ENCODE measurements around the gene TRPM3. TPM values are rescaled to one million over a fixed set of nuclear protein-coding genes. Genes with fewer than 3 reads are reported as not detected.

TRPM3 gene
- total RNA-seq, 3 donors from 2014 or later (not counting 1 experiment from before 2014, with no cell fraction given), result not detected

DNA sequence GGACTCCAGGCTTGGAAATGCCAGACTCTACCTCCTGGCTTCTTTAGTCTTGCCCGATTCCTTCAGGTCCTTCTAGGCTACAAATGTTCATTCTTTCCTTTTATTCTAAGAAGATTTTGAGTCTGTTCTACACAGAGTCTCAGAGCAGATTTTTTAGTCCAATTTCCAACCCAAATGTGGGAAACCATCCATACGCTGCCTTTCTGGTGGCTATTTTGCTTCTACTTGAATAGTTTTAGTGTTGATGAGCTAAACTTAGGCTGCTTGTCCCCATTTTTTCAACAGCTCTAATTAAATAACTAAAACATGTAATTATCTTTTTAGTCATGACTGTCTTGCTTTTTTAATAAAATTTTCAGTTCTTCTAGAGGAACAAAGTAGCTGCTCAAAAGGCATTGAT, 594.5 kb downstream of the TRPM3 start:
- H3K27ac Mint-ChIP-seq, result no peak overlapping the region
- 100% methylated on average over 1 of the region's 2 CpGs for WGBS (ENCODE audit: insufficient coverage)
- intact Hi-C loops (cut with micrococcal nuclease), result no loop called here

DNA sequence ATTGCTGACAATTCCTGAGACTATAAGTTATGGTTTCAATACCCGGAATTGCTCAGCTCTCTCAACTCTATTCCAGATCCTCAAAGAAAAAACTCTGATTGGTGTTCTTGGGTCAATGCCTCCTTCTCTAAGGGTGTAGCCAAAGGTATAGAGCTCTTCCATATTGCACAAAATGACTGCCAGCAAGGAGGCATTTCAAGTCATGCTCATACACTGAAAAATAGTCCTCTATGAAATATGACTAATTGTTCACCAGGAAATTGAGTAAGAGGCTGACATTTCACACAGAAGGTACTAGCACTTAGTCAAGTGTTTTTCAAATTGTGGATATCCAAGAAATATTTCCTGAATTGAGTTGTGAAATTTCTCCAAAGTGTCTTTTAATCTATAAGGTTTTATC, 595.9 kb downstream of the TRPM3 start:
- Mint-ChIP-seq H3K9me3 (no peaks in the 10 kb centered on the region), H3K27me3 (ENCODE audit: low read depth in 2 of 2) (peaks cover 5 to 13% of the 10 kb centered on the region in 2 donors), H3K4me1 (no peaks in the 10 kb centered on the region), H3K36me3 (no peaks in the 10 kb centered on the region), H3K27ac (no peak overlapping the region), H3K4me3 (no peak overlapping the region)
- H3K36me3 ChIP-seq (ENCODE audit: control insufficient read depth, insufficient read depth, low read length), result no peaks in the 10 kb centered on the region
- no peak for TF ChIP-seq CTCF (IDR thresholded peaks at IDR 0.05)
- no peaks in the 10 kb centered on the region for H3K4me1 ChIP-seq (ENCODE audit: control insufficient read depth, insufficient read depth, low read length)
- no peaks in the 10 kb centered on the region for H3K9me3 ChIP-seq (ENCODE audit: control insufficient read depth, insufficient read depth, low read length)
- no peak overlapping the region for H3K4me3 ChIP-seq (ENCODE audit: low read length)
- H3K27me3 ChIP-seq (ENCODE audit: control insufficient read depth, insufficient read depth, low read length), result no peaks in the 10 kb centered on the region
- ATAC-seq (no peak), DNase-seq (no peak)
- intact Hi-C loops (cut with micrococcal nuclease), result no loop called here
- H3K27ac ChIP-seq (ENCODE audit: low read length), result no peak overlapping the region
- WGBS (ENCODE audit: insufficient coverage), result 88% methylated on average over 1 of the region's 1 CpG

More for the DNA sequence above, 594.5 kb downstream of the TRPM3 start:
- Mint-ChIP-seq H3K4me3 (no peak overlapping the region), H3K27me3 (ENCODE audit: low read depth in 2 of 2) (peaks cover 5 to 12% of the 10 kb centered on the region in 2 donors), H3K4me1 (no peaks in the 10 kb centered on the region), H3K36me3 (no peaks in the 10 kb centered on the region), H3K9me3 (no peaks in the 10 kb centered on the region)
- Histone ChIP-seq H3K4me1 (ENCODE audit: control insufficient read depth, insufficient read depth, low read length) (no peaks in the 10 kb centered on the region), H3K27ac (ENCODE audit: low read length) (no peak overlapping the region), H3K9me3 (ENCODE audit: control insufficient read depth, insufficient read depth, low read length) (no peaks in the 10 kb centered on the region), H3K27me3 (ENCODE audit: control insufficient read depth, insufficient read depth, low read length) (no peaks in the 10 kb centered on the region), H3K36me3 (ENCODE audit: control insufficient read depth, insufficient read depth, low read length) (no peaks in the 10 kb centered on the region), H3K4me3 (ENCODE audit: low read length) (no peak overlapping the region)
- DNase-seq (no peak), ATAC-seq (no peak)
- TF ChIP-seq CTCF (IDR thresholded peaks at IDR 0.05), result no peak

GRCh38 chr9:70519912-70520724, 601.3 kb downstream of the TRPM3 start:
- no peak for TF ChIP-seq CTCF (IDR thresholded peaks at IDR 0.05)
- H3K4me3 ChIP-seq (ENCODE audit: low read length), result no peak overlapping the region
- no peak for ATAC-seq
- no peaks in the 10 kb centered on the region for H3K36me3 Mint-ChIP-seq
- no peak for DNase-seq
- no peaks in the 10 kb centered on the region for H3K4me1 ChIP-seq (ENCODE audit: control insufficient read depth, insufficient read depth, low read length)
- no peaks in the 10 kb centered on the region for H3K27me3 ChIP-seq (ENCODE audit: control insufficient read depth, insufficient read depth, low read length)
- H3K4me3 Mint-ChIP-seq, result no peak overlapping the region
- intact Hi-C loops (cut with micrococcal nuclease), result no loop called here
- H3K4me1 Mint-ChIP-seq, result no peaks in the 10 kb centered on the region
- peaks cover 6 to 25% of the 10 kb centered on the region in 2 donors for H3K27me3 Mint-ChIP-seq (ENCODE audit: low read depth in 2 of 2)
- H3K36me3 ChIP-seq (ENCODE audit: control insufficient read depth, insufficient read depth, low read length), result no peaks in the 10 kb centered on the region
- no peak overlapping the region for H3K27ac ChIP-seq (ENCODE audit: low read length)
- no peaks in the 10 kb centered on the region for H3K9me3 ChIP-seq (ENCODE audit: control insufficient read depth, insufficient read depth, low read length)
- no peaks in the 10 kb centered on the region for H3K9me3 Mint-ChIP-seq
- WGBS (ENCODE audit: insufficient coverage), result 74% methylated on average over 10 of the region's 11 CpGs
- H3K27ac Mint-ChIP-seq, result no peak overlapping the region
